SH-SY5Y (cell line): Measurements from ENCODE around the gene MRTO4.

Experiments used
- GATA2 ChIP-seq: IDR thresholded peaks from 2 replicates; pipeline ENCODE4 v1.6.1; 2011; ENCODE audit warnings: mild to moderate bottlenecking, low read depth, low read length
- GATA3 ChIP-seq: IDR thresholded peaks from 2 replicates; pipeline ENCODE4 v1.6.1; 2011; ENCODE audit warnings: low read depth, mild to moderate bottlenecking, low read length, moderate library complexity

Gene MRTO4

DNA sequence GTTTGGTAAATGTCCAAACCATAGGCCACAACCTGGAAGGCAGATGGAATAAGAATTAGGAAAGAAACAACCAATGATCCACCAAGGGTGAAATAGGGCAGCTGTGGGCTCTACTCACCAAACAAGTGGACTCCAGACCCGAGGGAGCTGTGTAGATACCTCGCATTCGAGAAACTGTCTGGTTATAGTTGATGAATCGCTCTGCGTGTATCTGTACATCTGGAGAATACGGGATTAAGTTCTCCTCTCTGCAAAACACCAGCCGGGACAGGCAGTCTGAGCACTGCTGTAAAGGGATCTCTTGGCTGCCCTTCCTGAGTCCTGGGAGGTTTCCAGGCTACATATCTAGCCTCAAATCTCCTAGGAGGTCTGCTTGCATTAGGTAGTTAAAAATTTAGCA lies 32.2 kb upstream of the MRTO4 start:
- no peak for TF ChIP-seq GATA3
- no peak for TF ChIP-seq GATA2

GRCh38 chr1:19220080-19220846 lies 31.3 kb upstream of the MRTO4 start:
- TF ChIP-seq GATA3 (no peak), GATA2 (no peak)

DNA sequence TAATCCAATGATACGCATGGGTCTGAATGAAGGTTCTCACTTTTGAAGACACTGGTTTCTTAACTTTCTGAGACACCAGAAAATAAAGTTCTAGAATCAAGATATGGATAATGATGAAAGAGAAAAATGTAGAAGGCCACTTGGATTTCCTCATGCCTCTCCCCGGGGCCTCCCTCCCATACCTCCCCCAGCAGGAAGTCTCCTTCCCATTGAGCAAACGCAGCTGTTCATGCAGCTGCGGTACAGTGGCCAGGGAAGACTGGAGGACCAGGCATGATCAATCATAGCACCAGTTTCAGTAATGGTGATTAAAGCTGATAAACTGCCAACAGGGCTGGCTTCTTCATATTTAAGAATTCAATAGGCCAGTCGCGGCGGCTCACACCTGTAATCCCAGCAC lies 30.6 kb upstream of the MRTO4 start:
- TF ChIP-seq GATA3 (no peak), GATA2 (no peak)

DNA sequence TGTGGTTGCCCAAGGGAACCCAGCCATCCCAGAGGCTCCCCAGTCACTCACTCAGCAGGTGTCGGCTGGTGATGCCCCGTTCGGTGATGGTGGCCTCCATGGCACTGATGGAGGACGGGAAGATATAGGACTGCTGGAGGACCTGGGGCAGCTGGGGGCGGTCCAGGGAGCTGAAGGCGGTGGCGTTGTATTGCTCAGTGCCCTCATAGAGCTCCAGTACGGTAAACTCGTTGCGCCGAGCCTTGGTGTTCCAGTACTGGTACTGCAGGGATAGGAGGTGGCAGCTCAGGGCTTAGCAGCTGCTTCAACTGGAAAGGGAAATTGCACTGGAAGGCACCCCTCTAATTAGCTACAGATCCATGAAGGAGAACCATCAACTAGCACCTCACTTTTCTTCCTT lies 29.0 kb upstream of the MRTO4 start:
- TF ChIP-seq GATA2: no peak
- no peak for TF ChIP-seq GATA3

DNA sequence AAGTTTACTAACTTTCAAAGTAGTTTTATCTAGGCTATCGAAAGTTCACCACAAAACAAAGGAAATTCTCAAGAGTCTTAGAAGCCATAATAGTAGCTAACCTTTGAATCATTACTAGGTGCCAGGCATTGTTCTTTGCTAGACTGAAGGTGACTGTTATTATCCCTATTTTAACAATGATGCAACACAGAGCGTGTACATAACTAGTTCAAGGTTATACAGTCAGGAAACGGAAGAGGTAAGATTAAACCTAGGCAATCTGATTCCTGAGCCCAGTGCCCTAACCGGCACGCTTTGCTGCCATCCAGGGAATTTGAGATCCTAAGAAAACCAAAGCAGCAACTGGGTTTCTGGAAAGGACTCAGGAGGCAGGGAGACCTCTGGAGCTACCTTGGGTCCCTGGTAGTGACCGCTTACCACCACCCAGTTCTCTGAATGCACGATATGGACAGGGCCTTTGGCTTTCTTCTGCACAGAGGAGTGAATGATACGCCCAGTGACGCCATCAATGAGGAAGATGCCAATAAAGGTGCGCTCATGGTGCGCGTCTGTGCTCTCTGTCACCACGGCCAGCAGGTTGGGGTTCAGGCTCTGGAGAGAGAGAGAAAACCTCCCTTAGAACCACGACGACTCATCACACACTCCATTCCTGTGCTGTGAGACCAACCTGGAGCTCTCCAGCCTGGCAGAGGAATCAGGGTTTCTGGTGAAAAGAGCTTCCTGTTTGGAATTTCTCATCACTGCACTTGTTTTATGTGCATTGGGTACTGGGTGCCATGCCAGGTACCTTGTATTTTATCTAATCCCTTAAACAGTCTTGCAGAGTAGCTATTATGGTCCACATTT lies 28.4 kb upstream of the MRTO4 start:
- TF ChIP-seq GATA3 (no peak), GATA2 (no peak)

DNA sequence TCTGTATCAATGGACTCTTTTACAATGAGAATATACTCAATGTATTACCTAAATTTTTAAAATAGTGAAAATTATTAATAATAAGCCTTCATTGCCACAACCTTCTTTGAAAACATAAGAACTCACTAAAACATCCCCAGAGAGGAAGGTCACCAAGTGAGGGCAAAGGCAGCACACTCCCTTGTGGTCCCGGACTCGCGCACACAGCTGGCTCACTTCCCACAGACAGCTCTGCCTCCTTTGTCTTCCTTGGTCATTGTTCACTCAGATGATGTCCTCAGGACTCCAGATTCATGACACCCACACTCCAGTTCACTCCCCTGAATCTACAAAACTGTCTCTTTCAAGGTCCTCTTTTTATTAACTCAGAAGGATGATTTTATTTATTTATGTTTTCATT lies 22.4 kb upstream of the MRTO4 start:
- TF ChIP-seq GATA2 (no peak), GATA3 (no peak)

DNA sequence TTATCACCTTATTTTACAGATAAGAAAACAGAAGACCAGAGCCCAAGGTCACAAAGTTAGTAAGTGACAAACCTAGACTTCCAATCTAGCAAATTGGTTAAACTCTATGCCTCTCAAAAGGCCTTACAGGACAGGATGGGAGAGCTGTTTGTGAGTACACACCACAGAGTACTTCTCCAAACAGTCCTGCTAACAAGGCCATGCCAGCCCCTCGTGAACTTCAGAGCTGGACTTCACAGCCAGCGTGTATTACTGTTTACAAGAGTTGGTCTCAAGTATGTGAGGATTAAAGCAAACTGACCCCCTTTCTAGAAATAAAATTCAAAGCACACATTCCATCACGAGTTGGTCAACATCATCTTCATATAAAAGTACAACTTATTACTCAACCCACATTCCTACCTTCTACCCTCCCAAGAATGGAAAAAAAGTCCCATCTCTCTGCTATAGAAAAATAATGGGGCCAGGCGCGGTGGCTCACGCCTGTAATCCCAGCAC lies 21.7 kb upstream of the MRTO4 start:
- TF ChIP-seq GATA2: no peak
- TF ChIP-seq GATA3: no peak

DNA sequence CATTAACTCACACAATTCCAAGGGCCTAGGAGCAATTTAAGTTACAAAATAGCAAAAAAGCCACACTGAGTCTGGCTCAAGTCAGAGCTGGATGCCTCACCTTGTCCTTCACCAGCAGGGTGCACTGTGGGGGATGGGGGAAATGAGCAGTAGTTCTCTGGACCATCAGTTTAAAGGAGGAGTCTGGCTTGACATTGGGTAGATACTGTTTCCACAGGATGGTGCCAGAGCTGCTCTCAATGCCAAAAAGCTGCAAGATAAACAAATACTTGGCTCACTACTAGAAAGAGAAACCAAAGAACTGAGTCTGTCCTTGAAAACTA lies 19.1 kb upstream of the MRTO4 start:
- no peak for TF ChIP-seq GATA3
- no peak for TF ChIP-seq GATA2

DNA sequence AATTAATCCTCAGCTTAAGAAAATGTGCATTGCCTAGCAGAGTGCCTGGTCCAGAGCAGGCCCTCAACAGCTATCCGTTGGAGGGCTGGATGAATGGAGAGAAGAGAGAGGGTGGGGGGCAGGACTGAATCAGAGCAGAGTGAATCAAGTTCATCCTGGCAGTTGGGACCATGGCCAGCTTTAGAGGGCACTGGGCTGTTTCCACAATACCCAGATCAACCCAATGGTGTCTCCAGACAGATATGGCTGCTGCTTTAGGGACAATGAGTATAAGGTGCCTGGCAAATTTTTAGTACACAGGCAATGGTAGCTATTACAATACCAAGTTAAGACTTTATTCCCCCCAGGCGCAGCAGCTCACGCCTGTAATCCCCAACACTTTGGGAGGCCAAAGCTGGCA lies 17.4 kb upstream of the MRTO4 start:
- no peak for TF ChIP-seq GATA3
- no peak for TF ChIP-seq GATA2

DNA sequence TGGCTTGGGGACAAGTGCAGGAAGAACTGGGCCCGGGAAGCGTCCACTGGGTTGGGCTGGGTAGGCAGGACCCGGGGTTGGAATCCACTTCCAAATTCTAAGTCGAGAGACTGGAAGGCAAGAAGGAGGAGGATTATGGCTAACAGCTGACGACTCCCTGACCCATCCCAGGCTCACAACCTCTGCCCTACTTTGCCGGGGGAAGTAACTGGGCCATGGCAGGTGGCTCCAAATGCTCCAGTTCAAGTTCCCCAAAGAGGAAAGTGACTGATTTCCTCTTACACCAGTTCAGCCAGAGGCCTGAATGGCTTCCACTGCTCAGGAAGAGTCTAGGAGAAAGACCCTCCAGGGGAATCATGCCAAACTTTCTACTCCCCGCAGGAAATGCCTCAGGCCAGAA lies 11.7 kb upstream of the MRTO4 start:
- no peak for TF ChIP-seq GATA2
- TF ChIP-seq GATA3: no peak

- TF ChIP-seq GATA3 (no peak), GATA2 (no peak)
These were observed 10.7 kb upstream of the MRTO4 start for GRCh38 chr1:19240673-19241538.

DNA sequence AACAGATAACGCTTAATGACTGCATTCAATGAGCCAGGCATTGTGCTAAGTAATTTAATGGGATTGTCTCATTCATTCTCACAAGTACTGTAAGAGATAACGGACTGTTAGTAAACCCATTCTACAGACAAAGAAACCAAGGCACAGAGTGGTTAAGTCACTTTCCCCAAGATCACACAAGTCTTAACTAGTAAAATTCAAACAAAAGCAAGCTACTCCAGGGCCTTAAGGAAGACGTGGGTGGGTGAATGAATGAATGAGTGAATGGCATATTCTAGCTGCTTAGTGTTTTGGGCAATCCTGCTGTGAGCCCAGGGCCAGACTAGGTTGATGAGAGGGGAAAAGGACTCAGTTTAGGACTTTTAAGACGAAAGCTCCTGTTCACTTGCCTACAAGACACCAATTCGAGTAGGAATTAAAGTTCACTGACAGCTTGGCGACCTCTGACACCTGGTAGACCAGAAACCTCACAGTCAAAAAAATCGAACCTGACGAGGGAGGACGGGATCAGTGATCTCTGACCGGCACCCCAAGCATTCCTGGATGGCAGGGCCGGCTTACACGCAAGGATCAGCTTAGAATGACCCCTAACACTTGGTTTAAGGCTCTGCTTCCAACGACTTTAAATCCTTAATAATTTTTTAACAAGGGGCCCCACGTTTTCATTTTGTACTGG lies 838 bp upstream of the MRTO4 start:
- no peak for TF ChIP-seq GATA3
- no peak for TF ChIP-seq GATA2

- TF ChIP-seq GATA3 (no peak), GATA2 (no peak)
These were observed 2.8 kb downstream of the MRTO4 start for GRCh38 chr1:19254416-19254815.
